ENCODE measurements around the gene TAF5L. TPM values are rescaled to one million over a fixed set of nuclear protein-coding genes. Genes with fewer than 3 reads are reported as not detected.
"Not testable (repeated sequence)": the region's sequence is repeated elsewhere in the genome, so short reads cannot be mapped to it uniquely, and the experiment has no call there.

Gene TAF5L
- total and polyA plus RNA-seq, 2 of the 4 experiments (the other 2 are of a cell fraction): 17.9 to 18.6 TPM

GRCh38 chr1:229561141-229561540 is 64.8 kb downstream of the TAF5L start:
- Histone ChIP-seq H4K8ac (ENCODE audit: low read depth in 2 of 2, low read length in 2 of 2) (no peak overlapping the region), H2BK5ac (ENCODE audit: low read depth, low read length, poor library complexity, severe bottlenecking) (no peak overlapping the region), H3K79me1 (ENCODE audit: low read depth in 1 of 2, low read length in 2 of 2) (peaks cover 0 to 20% of the 10 kb centered on the region in 2 experiments; a peak in 2 of 4 replicates), H2AK9ac (replicated peaks; ENCODE audit: low read depth, low read length, poor library complexity) (no peak overlapping the region), H3K4ac (ENCODE audit: low read depth, low read length) (no peak overlapping the region), H4K20me1 (ENCODE audit: insufficient read depth, low read length) (peaks cover 5% of the 10 kb centered on the region; the same call in 1 of the 2 replicates), H3K4me2 (ENCODE audit: low read depth, low read length) (no peak overlapping the region), H3K4me1 (ENCODE audit: control insufficient read depth, insufficient read depth, low read length) (peaks cover 5% of the 10 kb centered on the region), H3K27ac (ENCODE audit: insufficient read depth, low read length) (no peak overlapping the region), H3K56ac (ENCODE audit: extremely low read depth, insufficient read depth, low read length) (no peak overlapping the region), H4K91ac (ENCODE audit: insufficient read depth, low read depth, low read length) (no peak overlapping the region), H2AFZ (replicated peaks; ENCODE audit: low read length, poor library complexity) (no peak overlapping the region), H2BK20ac (ENCODE audit: low read depth, low read length) (no peak overlapping the region), H3K27me3 (ENCODE audit: control insufficient read depth, insufficient read depth, low read length) (no peaks in the 10 kb centered on the region), H3K9ac (ENCODE audit: low read depth, low read length) (no peak overlapping the region), H2BK15ac (ENCODE audit: low read depth, low read length) (no peak overlapping the region), H3K36me3 (ENCODE audit: control insufficient read depth, insufficient read depth, low read length) (no peaks in the 10 kb centered on the region), H3K18ac (ENCODE audit: low read depth, low read length) (no peak overlapping the region), H3K14ac (replicated peaks; ENCODE audit: low read depth, low read length) (no peak overlapping the region), H2BK120ac (ENCODE audit: low read depth, low read length) (no peak overlapping the region), H3K9me1 (ENCODE audit: insufficient read depth, low read length) (peaks cover 5% of the 10 kb centered on the region; the same call in 1 of the 2 replicates), H3K9me3 (ENCODE audit: control insufficient read depth, insufficient read depth, low read length) (no peaks in the 10 kb centered on the region), H2AK5ac (ENCODE audit: low read depth, low read length) (no peak overlapping the region), H3K4me3 (ENCODE audit: insufficient read depth, low read depth, low read length) (no peak overlapping the region), H3K23ac (ENCODE audit: low read depth, low read length) (no peak overlapping the region), H4K5ac (ENCODE audit: low read depth, low read length) (no peak overlapping the region)
- BruUV-seq (replicated peaks): no TSS peak
- ChIA-PET POLR2A (ENCODE audit: unreplicated experiment) (no interaction called here), CTCF (interaction anchor here (1.5 kb wide), 1 partner anchor 39 kb away, joined by 4 read pairs; no protein-coding TSS in a partner anchor)
- WGBS, 2 experiments (ENCODE audit: extremely low coverage in 2 of 2, insufficient read length in 1 of 2): no CpG with 5 or more reads among the region's 5 CpGs
- dilution Hi-C loops (cut with HindIII; ENCODE audit: low sequenced_read_pairs, unreplicated experiment) (no loop called here), intact Hi-C loops (cut with micrococcal nuclease) (no loop called here), in situ Hi-C loops (cut with MboI; ENCODE audit: low sequenced_read_pairs) (no loop called here)
- no peak for TF ChIP-seq CHD1 (IDR thresholded peaks at IDR 0.05; ENCODE audit: low read depth, low read length)
- TF ChIP-seq BHLHE40 (IDR thresholded peaks at IDR 0.05; ENCODE audit: low read depth, low read length): no peak
- no peak for TF ChIP-seq FOS (IDR thresholded peaks at IDR 0.05; ENCODE audit: low read depth, low read length)
- TF ChIP-seq MAFK (IDR thresholded peaks at IDR 0.05; ENCODE audit: low read depth, low read length): no peak
- no peak for TF ChIP-seq CEBPB (IDR thresholded peaks at IDR 0.05; ENCODE audit: low read depth, low read length)
- no peak for TF ChIP-seq ELK1 (IDR thresholded peaks at IDR 0.05; ENCODE audit: borderline replicate concordance, low read depth, low read length)
- no peak for TF ChIP-seq MXI1 (IDR thresholded peaks at IDR 0.05; ENCODE audit: borderline replicate concordance, low read depth, low read length)
- ATAC-seq (ENCODE audit: low read depth) (no peak), DNase-seq (no peak)

- H3K27ac ChIP-seq (ENCODE audit: insufficient read depth, low read length); H2BK20ac ChIP-seq (ENCODE audit: low read depth, low read length); DNase-seq; POLR2A ChIA-PET (ENCODE audit: unreplicated experiment); CTCF ChIA-PET; H3K9ac ChIP-seq (ENCODE audit: low read depth, low read length); H3K4me2 ChIP-seq (ENCODE audit: low read depth, low read length); H4K20me1 ChIP-seq (ENCODE audit: insufficient read depth, low read length); H3K23ac ChIP-seq (ENCODE audit: low read depth, low read length); H2AK9ac ChIP-seq (replicated peaks; ENCODE audit: low read depth, low read length, poor library complexity); H2BK120ac ChIP-seq (ENCODE audit: low read depth, low read length); dilution Hi-C loops (cut with HindIII; ENCODE audit: low sequenced_read_pairs, unreplicated experiment); H3K36me3 ChIP-seq (ENCODE audit: control insufficient read depth, insufficient read depth, low read length); H3K27me3 ChIP-seq (ENCODE audit: control insufficient read depth, insufficient read depth, low read length); H3K9me1 ChIP-seq (ENCODE audit: insufficient read depth, low read length); H4K8ac ChIP-seq (ENCODE audit: low read depth in 2 of 2, low read length in 2 of 2); H4K91ac ChIP-seq (ENCODE audit: insufficient read depth, low read depth, low read length); H2AFZ ChIP-seq (replicated peaks; ENCODE audit: low read length, poor library complexity); H3K4ac ChIP-seq (ENCODE audit: low read depth, low read length); H3K56ac ChIP-seq (ENCODE audit: extremely low read depth, insufficient read depth, low read length); H2BK15ac ChIP-seq (ENCODE audit: low read depth, low read length); H3K9me3 ChIP-seq (ENCODE audit: control insufficient read depth, insufficient read depth, low read length); ATAC-seq (ENCODE audit: low read depth); in situ Hi-C loops (cut with MboI; ENCODE audit: low sequenced_read_pairs); H4K5ac ChIP-seq (ENCODE audit: low read depth, low read length); H3K4me3 ChIP-seq (ENCODE audit: insufficient read depth, low read depth, low read length); H3K4me1 ChIP-seq (ENCODE audit: control insufficient read depth, insufficient read depth, low read length); H2BK5ac ChIP-seq (ENCODE audit: low read depth, low read length, poor library complexity, severe bottlenecking); BruUV-seq (replicated peaks); H2AK5ac ChIP-seq (ENCODE audit: low read depth, low read length); H3K14ac ChIP-seq (replicated peaks; ENCODE audit: low read depth, low read length); H3K18ac ChIP-seq (ENCODE audit: low read depth, low read length); intact Hi-C loops (cut with micrococcal nuclease): not testable (repeated sequence)
- peaks cover 3 to 22% of the 10 kb centered on the region in 2 experiments; a peak in 2 of 4 replicates for H3K79me1 ChIP-seq (ENCODE audit: low read depth in 1 of 2, low read length in 2 of 2)
- 100% methylated on average over 7 of the region's 15 CpGs; no CpG with 5 or more reads in 1 of the 2 experiments for WGBS, 2 experiments (ENCODE audit: extremely low coverage in 2 of 2, insufficient read length in 1 of 2)
Observed at GRCh38 chr1:229560124-229560523, 65.8 kb downstream of the TAF5L start.
